OCI-LY3 (cell line): ENCODE measurements around the gene ZNF358.

Experiments
- H2AFZ ChIP-seq: fragments of 200-600, 300-600 bp; shearing (Covaris generic); 2 replicates; pipeline ENCODE4 v1.6.0; 2014; ENCODE audit warnings: antibody characterized with exemption, low read depth, low read length
- H3K27ac ChIP-seq: fragments of 200-600, 300-600 bp; sonication (generic); 2 replicates; pipeline ENCODE4 v1.5.1; 2014; ENCODE audit warnings: mild to moderate bottlenecking, low read length, moderate library complexity, mixed read lengths
- H3K27me3 ChIP-seq: fragments of 200-600, 300-600 bp; sonication (generic); 2 replicates; pipeline ENCODE4 v1.6.1; 2014; ENCODE audit warnings: low read depth, low read length, mixed read lengths
- H3K36me3 ChIP-seq: fragments of 200-600, 300-600 bp; sonication (generic); replicated peaks from 2 replicates; pipeline ENCODE3; 2014; ENCODE audit warnings: low read depth, low read length, mixed read lengths
- H3K4me1 ChIP-seq: fragments of 300-600, 200-600 bp; sonication (generic); 2 replicates; pipeline ENCODE4 v1.6.1; 2014; ENCODE audit warnings: low read length, mixed read lengths
- H3K4me2 ChIP-seq: fragments of 200-600, 300-600 bp; sonication (generic); 2 replicates; pipeline ENCODE4 v1.6.1; 2014; ENCODE audit warnings: low read length, mixed read lengths
- H3K4me3 ChIP-seq: fragments of 300-600, 200-600 bp; sonication (generic); 2 replicates; pipeline ENCODE4 v1.5.1; 2014; ENCODE audit warnings: antibody characterized with exemption, mild to moderate bottlenecking, low read length, moderate library complexity
- H3K79me2 ChIP-seq: fragments of 300-600, 200-600 bp; shearing (Covaris generic); 2 replicates; pipeline ENCODE4 v1.6.1; 2014; ENCODE audit warnings: mild to moderate bottlenecking, low read length, mixed read lengths
- H3K9ac ChIP-seq: fragments of 300-600, 200-600 bp; shearing (Covaris generic); 2 replicates; pipeline ENCODE4 v1.6.0; 2014; ENCODE audit warnings: mild to moderate bottlenecking, low read length, moderate library complexity
- H3K9me3 ChIP-seq: fragments of 200-600, 300-600 bp; shearing (Covaris generic); 2 replicates; pipeline ENCODE4 v1.6.1; 2014; ENCODE audit warnings: low read length, mixed read lengths; ENCODE audit not compliant: insufficient read depth
- H4K20me1 ChIP-seq: fragments of 200-600, 300-600 bp; sonication (generic); 2 replicates; pipeline ENCODE4 v1.6.1; 2016; ENCODE audit warnings: low read length, mixed read lengths; ENCODE audit not compliant: insufficient read depth
- CTCF ChIP-seq: fragments of 200-600, 300-600 bp; sonication (generic); IDR thresholded peaks from 2 replicates; pipeline ENCODE4 v1.5.1; 2014; ENCODE audit warnings: antibody characterized with exemption, low read length, low read depth
- EZH2phosphoT487 ChIP-seq: fragments of 200-600 bp; shearing (Covaris generic); IDR thresholded peaks from 2 replicates; pipeline ENCODE4 v1.6.1; 2018; ENCODE audit warnings: antibody characterized with exemption, mixed run types, low read depth

ZNF358 gene

GRCh38 chr19:7522072-7522922, 6.4 kb downstream of the ZNF358 start, which contains the start of gene MCOLN1:
MCOLN1 (plus strand) TSS chr19:7522624; CDS start chr19:7522751, 127 bp downstream.
- Histone ChIP-seq H3K4me2 (peak within 1 kb of the TSS; percentile 96), H3K27ac (no peak within 1 kb of the TSS), H4K20me1 (no peaks in the 10 kb centered on the region), H3K9me3 (no peaks in the 10 kb centered on the region), H3K36me3 (no peaks in the 10 kb centered on the region), H3K79me2 (0 out of 2 replicates have a peak, but pooled peaks cover 5% of the 10 kb centered on the region), H3K4me3 (peak within 1 kb of the TSS; percentile 77), H2AFZ (peak within 1 kb of the TSS; percentile 89), H3K27me3 (no peaks in the 10 kb centered on the region), H3K9ac (peak within 1 kb of the TSS; percentile 68), H3K4me1 (peaks cover 11% of the 10 kb centered on the region)
- TF ChIP-seq EZH2phosphoT487 (no peak), CTCF (no peak)

GRCh38 chr19:7522923-7523667, 7.2 kb downstream of the ZNF358 start:
- Histone ChIP-seq H2AFZ (no peak overlapping the region), H3K27me3 (no peaks in the 10 kb centered on the region), H3K4me2 (peak overlapping the region; percentile 96), H4K20me1 (no peaks in the 10 kb centered on the region), H3K4me3 (peak overlapping the region; percentile 77), H3K27ac (no peak overlapping the region), H3K9ac (peak overlapping the region; percentile 47), H3K36me3 (no peaks in the 10 kb centered on the region), H3K9me3 (no peaks in the 10 kb centered on the region), H3K4me1 (peaks cover 11% of the 10 kb centered on the region), H3K79me2 (0 out of 2 replicates have a peak, but pooled peaks cover 5% of the 10 kb centered on the region)
- TF ChIP-seq CTCF: no peak

GRCh38 chr19:7524523-7524922, 8.6 kb downstream of the ZNF358 start:
- no peaks in the 10 kb centered on the region for H3K36me3 ChIP-seq
- no peak overlapping the region for H3K4me2 ChIP-seq
- H3K27ac ChIP-seq: no peak overlapping the region
- no peak overlapping the region for H3K4me3 ChIP-seq
- no peaks in the 10 kb centered on the region for H3K9me3 ChIP-seq
- no peaks in the 10 kb centered on the region for H3K27me3 ChIP-seq
- H3K9ac ChIP-seq: no peak overlapping the region
- 0 out of 2 replicates have a peak, but pooled peaks cover 5% of the 10 kb centered on the region for H3K79me2 ChIP-seq
- peaks cover 11% of the 10 kb centered on the region for H3K4me1 ChIP-seq
- H4K20me1 ChIP-seq: no peaks in the 10 kb centered on the region
- TF ChIP-seq CTCF (no peak), EZH2phosphoT487 (no peak)
- no peak overlapping the region for H2AFZ ChIP-seq
